Right atrium auricular region (tissue), 2 donors: ENCODE data around the gene MED12L. TPM values are rescaled to one million over a fixed set of nuclear protein-coding genes. Genes with fewer than 3 reads are reported as not detected.

ENCODE experiments used
- DNase-seq: peaks from one replicate; pipeline ENCODE4 v3.0.0-alpha.2; 2019; ENCODE audit warnings: low spot score
- H3K27ac ChIP-seq, 2 donors: fragments of 200-600 bp; sonication (generic); 1 replicate in 1 of 2; 2 replicates in 1 of 2; pipeline ENCODE4 v1.5.1; 2016 to 2019
- H3K27me3 ChIP-seq, 2 donors: fragments of 200-600 bp; sonication (generic); one replicate each; pipeline versions ENCODE4 v1.5.1 to v1.6.0; 2017 to 2019
- H3K36me3 ChIP-seq: fragments of 200-600 bp; sonication (generic); one replicate; pipeline ENCODE4 v1.5.1; 2016
- H3K4me1 ChIP-seq, 2 donors: fragments of 200-600 bp; sonication (generic); one replicate each; pipeline versions ENCODE4 v1.5.1 to v1.6.0; 2017 to 2019
- H3K4me3 ChIP-seq, 2 donors: fragments of 200-600 bp; sonication (generic); 1 replicate in 1 of 2; 2 replicates in 1 of 2; pipeline ENCODE4 v1.5.1; 2017 to 2019; ENCODE audit warnings: mild to moderate bottlenecking in 1 of 2, moderate library complexity in 1 of 2
- H3K9me3 ChIP-seq, 2 donors: fragments of 200-600 bp; sonication (generic); one replicate each; pipeline ENCODE4 v1.5.1; 2019
- total RNA-seq, 2 donors: library from RNA; depleted of rRNA; stranded (reverse); fragments of >200 nt; gene quantifications; one replicate each; pipeline ENCODE4 v1.1.0, GENCODE V29; 2016
- TF ChIP-seq, protein P1 (sequence below), 2 donors: fragments of 200-600 bp; sonication (generic); IDR thresholded peaks; one replicate each; pipeline ENCODE4 v1.5.1; 2019; ENCODE audit warnings: antibody characterized with exemption in 2 of 2

The MED12L gene
- total RNA-seq, 2 donors from 2014 or later, result 0.07 to 0.35 TPM

DNA sequence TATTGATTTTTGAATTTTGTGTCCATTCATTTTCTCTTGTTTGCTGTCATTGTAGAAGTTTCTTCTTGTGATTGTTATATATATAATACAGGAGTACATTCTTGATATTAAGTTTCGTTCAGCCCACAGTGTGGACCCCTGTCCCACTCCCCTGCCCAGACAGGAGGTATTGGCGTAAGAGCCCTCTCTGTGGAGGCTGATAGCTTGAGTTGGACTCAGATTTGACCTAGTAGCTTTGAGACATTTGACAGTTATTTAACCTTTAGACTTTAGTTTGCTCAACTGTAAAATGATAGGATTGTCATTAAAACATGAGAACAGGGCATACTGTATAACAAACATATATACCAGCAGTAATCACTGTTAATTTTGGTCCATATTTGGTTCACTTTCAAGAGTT is 90.5 kb downstream of the MED12L start:
- H3K27ac ChIP-seq, result no peak overlapping the region
- no peaks in the 10 kb centered on the region for H3K36me3 ChIP-seq
- no peak overlapping the region for H3K4me3 ChIP-seq
- no peaks in the 10 kb centered on the region for H3K27me3 ChIP-seq
- H3K9me3 ChIP-seq, result no peaks in the 10 kb centered on the region
- H3K4me1 ChIP-seq, result no peaks in the 10 kb centered on the region
- DNase-seq, result no peak
- TF ChIP-seq, protein P1, sequence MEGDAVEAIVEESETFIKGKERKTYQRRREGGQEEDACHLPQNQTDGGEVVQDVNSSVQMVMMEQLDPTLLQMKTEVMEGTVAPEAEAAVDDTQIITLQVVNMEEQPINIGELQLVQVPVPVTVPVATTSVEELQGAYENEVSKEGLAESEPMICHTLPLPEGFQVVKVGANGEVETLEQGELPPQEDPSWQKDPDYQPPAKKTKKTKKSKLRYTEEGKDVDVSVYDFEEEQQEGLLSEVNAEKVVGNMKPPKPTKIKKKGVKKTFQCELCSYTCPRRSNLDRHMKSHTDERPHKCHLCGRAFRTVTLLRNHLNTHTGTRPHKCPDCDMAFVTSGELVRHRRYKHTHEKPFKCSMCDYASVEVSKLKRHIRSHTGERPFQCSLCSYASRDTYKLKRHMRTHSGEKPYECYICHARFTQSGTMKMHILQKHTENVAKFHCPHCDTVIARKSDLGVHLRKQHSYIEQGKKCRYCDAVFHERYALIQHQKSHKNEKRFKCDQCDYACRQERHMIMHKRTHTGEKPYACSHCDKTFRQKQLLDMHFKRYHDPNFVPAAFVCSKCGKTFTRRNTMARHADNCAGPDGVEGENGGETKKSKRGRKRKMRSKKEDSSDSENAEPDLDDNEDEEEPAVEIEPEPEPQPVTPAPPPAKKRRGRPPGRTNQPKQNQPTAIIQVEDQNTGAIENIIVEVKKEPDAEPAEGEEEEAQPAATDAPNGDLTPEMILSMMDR (IDR thresholded peaks at IDR 0.05), result no peak

DNA sequence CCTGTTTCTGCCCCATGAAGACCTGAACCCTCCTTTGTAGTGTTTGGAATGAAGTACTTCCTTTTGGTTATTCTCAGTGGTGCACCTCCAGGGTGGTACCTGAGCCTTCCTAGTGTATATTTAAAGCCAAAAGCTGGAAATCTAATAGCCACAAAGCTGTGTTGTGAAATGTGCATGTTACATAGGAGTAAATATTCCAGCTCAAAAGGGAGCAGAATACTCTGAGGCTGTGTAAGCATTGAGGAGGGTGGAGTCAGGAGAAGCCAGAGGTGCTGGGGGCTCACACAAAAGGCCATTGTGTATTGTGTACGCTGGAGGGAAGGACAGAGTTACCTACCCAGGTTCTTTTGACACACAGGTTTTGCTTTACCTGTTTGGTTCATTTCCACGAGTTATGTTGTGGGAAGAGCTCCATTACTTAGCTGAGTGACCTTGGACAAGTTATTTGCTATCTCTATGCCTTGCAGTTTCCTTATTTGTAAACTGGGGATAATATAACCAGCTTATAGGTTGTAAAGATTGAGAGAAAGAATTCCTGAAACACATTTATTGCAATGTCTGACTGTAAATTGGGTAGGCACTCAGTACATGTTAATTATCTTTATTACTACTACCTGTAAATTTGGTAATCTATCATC is 92.9 kb downstream of the MED12L start:
- no peak overlapping the region for H3K4me3 ChIP-seq
- TF ChIP-seq, protein P1 (IDR thresholded peaks at IDR 0.05), result no peak
- H3K27me3 ChIP-seq, result no peaks in the 10 kb centered on the region
- no peak for DNase-seq
- H3K36me3 ChIP-seq, result no peaks in the 10 kb centered on the region
- no peaks in the 10 kb centered on the region for H3K4me1 ChIP-seq
- no peaks in the 10 kb centered on the region for H3K9me3 ChIP-seq
- H3K27ac ChIP-seq, result no peak overlapping the region

DNA sequence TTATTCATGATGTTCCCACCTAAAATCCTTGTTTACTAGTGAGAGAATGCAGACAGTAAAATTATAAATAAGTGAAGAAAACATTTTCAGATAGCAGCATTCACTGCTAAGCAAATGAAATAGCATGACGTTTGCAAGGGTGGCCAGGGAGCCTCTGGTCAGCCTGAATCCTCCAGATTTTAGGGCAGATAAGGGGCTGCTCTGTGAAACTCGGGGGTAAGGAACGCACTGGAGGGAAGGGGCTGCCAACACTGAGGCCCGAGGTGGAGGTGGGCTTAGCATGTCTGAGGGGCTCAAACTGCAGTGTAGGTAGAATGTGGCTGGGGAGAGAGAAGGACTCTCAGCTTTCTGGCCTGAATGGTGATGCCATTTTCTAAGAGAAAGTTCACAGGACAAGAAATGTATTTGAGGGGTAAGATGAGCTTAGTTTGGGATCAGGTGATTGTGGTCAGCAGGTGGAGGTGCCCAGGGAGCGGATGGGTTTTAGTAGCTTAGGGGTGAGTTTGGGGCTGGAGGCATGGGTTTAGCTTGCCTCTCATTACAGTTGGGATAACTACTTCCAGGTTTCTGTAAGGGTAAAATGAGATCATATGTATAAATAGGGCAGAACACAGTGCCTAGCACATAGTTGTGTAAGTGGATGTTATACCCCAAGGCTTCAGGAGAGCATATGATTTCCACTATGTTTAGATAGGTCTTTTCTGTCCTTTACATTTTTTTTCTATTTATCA is 97.0 kb downstream of the MED12L start:
- no peak overlapping the region for H3K4me3 ChIP-seq
- no peaks in the 10 kb centered on the region for H3K4me1 ChIP-seq
- no peaks in the 10 kb centered on the region for H3K36me3 ChIP-seq
- H3K9me3 ChIP-seq, result no peaks in the 10 kb centered on the region
- TF ChIP-seq, protein P1 (IDR thresholded peaks at IDR 0.05), result no peak
- DNase-seq, result no peak
- H3K27ac ChIP-seq, result no peak overlapping the region
- H3K27me3 ChIP-seq, result no peaks in the 10 kb centered on the region

DNA sequence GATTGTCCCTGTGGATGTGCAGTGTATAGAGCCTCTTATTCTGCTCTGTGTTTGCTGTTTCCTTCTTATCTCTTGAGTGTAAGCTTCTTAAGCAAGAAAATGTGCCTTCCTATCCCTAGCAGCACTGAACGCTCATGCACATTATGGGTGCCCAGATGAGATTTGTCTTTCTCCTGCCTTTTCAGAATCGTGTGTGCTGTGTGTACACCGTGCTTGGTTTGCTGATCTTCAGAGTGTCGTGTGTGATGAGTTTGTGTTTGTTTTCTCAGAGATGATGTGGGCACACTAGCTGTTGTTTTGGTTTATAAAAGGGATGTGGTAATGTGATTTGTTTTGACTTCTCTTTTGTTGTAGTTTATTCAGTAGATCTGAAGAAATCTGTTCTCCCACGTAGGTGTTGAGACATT is 97.8 kb downstream of the MED12L start:
- no peaks in the 10 kb centered on the region for H3K27me3 ChIP-seq
- TF ChIP-seq, protein P1 (IDR thresholded peaks at IDR 0.05), result no peak
- no peaks in the 10 kb centered on the region for H3K4me1 ChIP-seq
- H3K27ac ChIP-seq, result no peak overlapping the region
- DNase-seq, result no peak
- no peak overlapping the region for H3K4me3 ChIP-seq
- H3K9me3 ChIP-seq, result no peaks in the 10 kb centered on the region
- H3K36me3 ChIP-seq, result no peaks in the 10 kb centered on the region

DNA sequence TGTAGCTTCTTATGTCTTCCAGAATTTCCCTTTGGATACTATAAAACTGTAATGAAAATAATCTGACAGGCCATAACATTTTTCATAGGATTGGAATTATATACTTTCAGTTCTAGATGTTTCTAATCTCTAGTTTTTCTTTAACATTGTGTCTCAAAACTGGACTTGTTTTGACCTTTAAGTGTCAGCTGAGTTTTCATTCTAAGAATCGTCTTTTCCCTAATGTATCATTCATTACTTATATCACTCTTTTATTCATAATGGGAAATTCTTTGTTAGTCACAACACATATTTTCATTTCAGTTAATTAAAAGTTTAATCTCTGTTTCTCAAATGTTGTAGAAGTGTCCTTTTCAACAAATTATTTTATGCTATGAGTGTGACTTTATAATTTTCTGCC is 105.6 kb downstream of the MED12L start:
- TF ChIP-seq, protein P1 (IDR thresholded peaks at IDR 0.05), result no peak
- Histone ChIP-seq H3K27ac (no peak overlapping the region), H3K27me3 (no peaks in the 10 kb centered on the region), H3K9me3 (no peaks in the 10 kb centered on the region), H3K4me1 (no peaks in the 10 kb centered on the region), H3K36me3 (no peaks in the 10 kb centered on the region), H3K4me3 (no peak overlapping the region)
- DNase-seq, result no peak
